ENCODE data around the gene PCGF5. TPM values are rescaled to one million over a fixed set of nuclear protein-coding genes. Genes with fewer than 3 reads are reported as not detected.
"Not testable (repeated sequence)": the region's sequence is repeated elsewhere in the genome, so short reads cannot be mapped to it uniquely, and the experiment has no call there.

PCGF5 gene
- total RNA-seq: 10 to 100 TPM; 66.7 to 86.8 TPM
- total RNA-seq: 108 to 140 reads per million in 2 donors

DNA sequence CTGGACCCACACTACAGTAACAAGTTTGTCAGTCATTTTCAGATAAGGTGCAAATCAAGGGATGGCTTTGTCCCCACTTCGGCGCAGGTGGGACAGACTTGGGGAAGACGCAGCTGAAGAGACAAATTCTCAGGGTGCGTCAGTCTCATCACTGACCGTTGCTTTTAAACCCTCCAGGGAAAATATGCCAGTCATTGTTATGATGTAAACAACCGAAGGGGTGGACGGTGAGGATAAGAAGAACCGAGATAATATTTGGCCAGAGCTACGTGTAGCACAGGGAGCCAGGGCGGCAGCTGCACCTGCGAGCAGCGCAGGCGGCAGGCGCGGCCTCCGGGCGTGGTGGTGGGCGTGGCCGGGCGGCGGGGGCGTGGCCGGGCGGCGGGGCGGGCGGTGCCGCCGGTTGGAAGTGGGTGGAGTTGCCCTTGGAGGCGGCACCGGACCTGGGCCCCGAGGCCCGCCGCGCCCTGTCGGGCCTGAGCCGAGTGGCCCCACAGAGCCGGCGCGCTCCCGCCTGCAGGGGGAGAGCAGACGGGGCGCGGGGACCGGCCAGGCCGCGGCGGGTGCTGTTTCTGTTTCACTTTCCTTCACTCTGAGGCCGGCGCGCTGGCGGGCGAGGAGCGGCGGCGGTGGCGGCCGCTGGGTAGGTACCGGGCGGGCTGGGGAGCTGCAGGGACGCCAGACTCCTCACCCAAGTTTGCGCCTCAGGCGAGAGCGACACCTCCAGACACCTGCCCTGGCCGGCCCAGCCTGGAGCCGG lies at the start of gene PCGF5:
TSS of gene PCGF5 (plus strand) at position 470 of the 760 bp plus-strand sequence. CDS start 2,209 bp downstream, outside the sequence.
- no peaks in the 10 kb centered on the region for H3K27me3 Mint-ChIP-seq
- peak within 1 kb of the TSS; percentile 94 for H3K4me3 Mint-ChIP-seq

DNA sequence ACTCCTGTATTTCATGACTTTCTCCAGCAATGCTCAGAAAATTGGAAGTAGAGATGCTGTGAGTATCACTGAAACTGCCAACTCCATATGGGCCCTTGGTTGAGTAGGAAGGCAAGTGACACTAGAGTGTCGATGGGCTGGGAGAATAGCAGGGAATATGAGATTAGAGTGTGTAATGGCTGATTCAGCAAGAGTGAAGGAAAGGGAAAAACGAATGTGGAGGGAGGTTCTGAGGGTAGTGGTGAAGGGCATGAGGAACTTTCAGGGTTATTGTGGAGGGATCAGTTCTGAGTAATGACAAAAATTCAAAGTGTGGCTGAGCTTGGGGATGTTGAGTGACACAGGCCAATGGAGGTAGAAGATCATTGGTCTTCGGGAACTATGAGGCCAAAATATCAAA lies 49.0 kb upstream of the PCGF5 start:
- Mint-ChIP-seq H3K36me3 (ENCODE audit: low read depth) (peaks cover 5% of the 10 kb centered on the region), H3K27ac (no peak overlapping the region), H3K4me3 (no peak overlapping the region), H3K4me1 (peaks cover 20% of the 10 kb centered on the region), H3K27me3 (no peaks in the 10 kb centered on the region)
- H3K9me3 ChIP-seq (ENCODE audit: control insufficient read depth, low read length, poor library complexity, severe bottlenecking): no peaks in the 10 kb centered on the region
- ATAC-seq (no peak), DNase-seq (no peak)

More for the DNA sequence above, at the start of gene PCGF5:
- peak within 1 kb of the TSS; percentile 75 for H3K27ac Mint-ChIP-seq
- no peaks in the 10 kb centered on the region for H3K36me3 Mint-ChIP-seq (ENCODE audit: low read depth)
- ATAC-seq: peak; percentile 97
- H3K9me3 ChIP-seq (ENCODE audit: control insufficient read depth, low read length, poor library complexity, severe bottlenecking): no peaks in the 10 kb centered on the region
- H3K4me1 Mint-ChIP-seq: peaks cover 39% of the 10 kb centered on the region
- DNase-seq: peak; percentile 94 to 96 (median 95)

DNA sequence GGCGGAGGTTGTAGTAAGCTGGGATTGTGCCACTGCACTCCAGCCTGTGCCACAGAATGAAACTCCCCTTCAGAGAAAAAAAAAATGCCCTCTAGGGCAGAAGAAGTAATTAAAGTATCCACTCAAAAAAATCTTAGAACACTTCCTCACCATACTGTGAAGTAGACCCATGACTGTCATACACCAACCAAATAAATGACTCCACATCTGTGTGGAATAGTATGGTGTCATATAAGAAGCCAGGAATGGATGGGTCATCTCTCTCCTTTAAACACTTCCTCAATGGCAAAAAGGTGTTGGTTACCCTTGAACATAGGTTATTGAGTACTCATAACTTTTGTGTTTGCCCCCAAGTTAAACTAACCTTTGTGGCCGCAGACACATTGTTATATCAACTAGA lies 48.1 kb upstream of the PCGF5 start:
- Mint-ChIP-seq H3K4me3 (no peak overlapping the region), H3K27ac (no peak overlapping the region), H3K27me3 (no peaks in the 10 kb centered on the region), H3K36me3 (ENCODE audit: low read depth) (peaks cover 5% of the 10 kb centered on the region), H3K4me1 (peaks cover 17% of the 10 kb centered on the region)
- ATAC-seq (no peak), DNase-seq (no peak)
- H3K9me3 ChIP-seq (ENCODE audit: control insufficient read depth, low read length, poor library complexity, severe bottlenecking): no peaks in the 10 kb centered on the region

DNA sequence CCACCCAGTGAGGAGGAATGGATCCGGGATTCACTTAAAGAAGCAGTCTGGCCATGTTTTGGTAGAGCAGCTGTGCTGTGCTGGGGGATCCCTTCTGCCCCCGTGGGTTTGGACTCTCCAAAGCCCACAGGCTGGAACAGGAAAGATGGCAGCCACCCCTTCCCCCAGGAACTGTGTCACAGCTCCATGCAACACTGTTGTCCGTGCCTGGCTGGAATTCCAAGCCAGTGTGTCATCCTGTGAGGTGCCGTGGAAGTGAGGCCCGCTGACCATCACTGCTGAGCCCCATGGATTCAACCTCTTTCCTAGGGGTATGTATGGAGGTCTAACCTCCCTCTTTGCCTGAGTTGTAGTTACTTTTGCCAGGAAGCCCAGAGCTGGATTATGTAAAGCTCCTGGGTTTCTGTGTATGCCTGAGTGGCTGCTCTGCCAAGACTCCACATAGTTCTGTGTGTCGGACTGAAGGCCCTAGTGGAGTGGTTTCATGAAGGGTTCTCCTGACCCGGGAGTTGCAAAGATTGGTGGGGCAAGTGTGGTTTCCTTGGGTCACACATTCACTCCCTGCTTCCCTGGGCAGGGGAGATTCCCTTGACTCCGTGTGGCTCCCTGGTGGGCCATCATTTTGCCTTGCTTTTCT lies 35.1 kb upstream of the PCGF5 start:
- peaks cover 5% of the 10 kb centered on the region for H3K36me3 Mint-ChIP-seq (ENCODE audit: low read depth)
- H3K4me3 Mint-ChIP-seq: peak overlapping the region; percentile 25
- ATAC-seq (no peak), DNase-seq (no peak)
- peak overlapping the region; percentile 25 for H3K27ac Mint-ChIP-seq
- no peaks in the 10 kb centered on the region for H3K9me3 ChIP-seq (ENCODE audit: control insufficient read depth, low read length, poor library complexity, severe bottlenecking)
- H3K27me3 Mint-ChIP-seq: no peaks in the 10 kb centered on the region
- H3K4me1 Mint-ChIP-seq: peaks cover 57% of the 10 kb centered on the region

DNA sequence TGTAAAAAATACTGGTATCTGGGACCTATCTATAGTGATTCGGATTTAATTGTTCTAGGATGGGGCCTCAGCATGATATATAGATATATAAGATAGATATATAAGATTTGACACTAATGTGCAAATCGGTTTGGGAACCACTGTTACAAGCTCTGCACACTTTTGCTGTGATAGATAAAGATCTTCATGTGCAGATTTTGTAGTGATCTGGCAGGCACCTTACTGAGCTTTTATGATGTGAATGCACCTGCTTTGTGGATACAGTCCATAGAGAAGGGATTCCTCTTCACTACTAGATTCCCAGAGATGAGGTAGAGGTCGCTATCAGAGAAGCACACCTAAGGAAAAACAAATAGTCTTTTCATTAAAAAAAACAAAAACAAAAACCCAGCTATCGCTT lies 33.3 kb upstream of the PCGF5 start:
- ATAC-seq (no peak), DNase-seq (no peak)
- Mint-ChIP-seq H3K36me3 (ENCODE audit: low read depth) (peaks cover 5% of the 10 kb centered on the region), H3K4me1 (peaks cover 57% of the 10 kb centered on the region), H3K4me3 (no peak overlapping the region), H3K27ac (no peak overlapping the region), H3K27me3 (no peaks in the 10 kb centered on the region)
- no peaks in the 10 kb centered on the region for H3K9me3 ChIP-seq (ENCODE audit: control insufficient read depth, low read length, poor library complexity, severe bottlenecking)

GRCh38 chr10:91188010-91188409 lies 32.5 kb upstream of the PCGF5 start:
- not testable (repeated sequence) for H3K27me3 Mint-ChIP-seq; DNase-seq; ATAC-seq; H3K36me3 Mint-ChIP-seq (ENCODE audit: low read depth); H3K4me3 Mint-ChIP-seq; H3K9me3 ChIP-seq (ENCODE audit: control insufficient read depth, low read length, poor library complexity, severe bottlenecking)
- H3K4me1 Mint-ChIP-seq: peaks cover 53% of the 10 kb centered on the region
- peak overlapping the region; percentile 37 for H3K27ac Mint-ChIP-seq

GRCh38 chr10:91188889-91189288 lies 31.6 kb upstream of the PCGF5 start:
- peak overlapping the region; percentile 49 for H3K4me3 Mint-ChIP-seq
- peaks cover 2% of the 10 kb centered on the region for H3K36me3 Mint-ChIP-seq (ENCODE audit: low read depth)
- H3K9me3 ChIP-seq (ENCODE audit: control insufficient read depth, low read length, poor library complexity, severe bottlenecking): no peaks in the 10 kb centered on the region
- no peak for DNase-seq
- H3K4me1 Mint-ChIP-seq: peaks cover 52% of the 10 kb centered on the region
- peak overlapping the region; percentile 37 for H3K27ac Mint-ChIP-seq
- ATAC-seq: no peak
- H3K27me3 Mint-ChIP-seq: no peaks in the 10 kb centered on the region

GRCh38 chr10:91190388-91190870 lies 30.0 kb upstream of the PCGF5 start:
- H3K27ac Mint-ChIP-seq: peak overlapping the region; percentile 68
- H3K4me1 Mint-ChIP-seq: peaks cover 52% of the 10 kb centered on the region
- peaks cover 5% of the 10 kb centered on the region for H3K36me3 Mint-ChIP-seq (ENCODE audit: low read depth)
- H3K4me3 Mint-ChIP-seq: no peak overlapping the region
- DNase-seq (no peak), ATAC-seq (no peak)
- H3K9me3 ChIP-seq (ENCODE audit: control insufficient read depth, low read length, poor library complexity, severe bottlenecking): no peaks in the 10 kb centered on the region
- no peaks in the 10 kb centered on the region for H3K27me3 Mint-ChIP-seq

- no peaks in the 10 kb centered on the region for H3K9me3 ChIP-seq (ENCODE audit: control insufficient read depth, low read length, poor library complexity, severe bottlenecking)
- Mint-ChIP-seq H3K36me3 (ENCODE audit: low read depth) (peaks cover 5% of the 10 kb centered on the region), H3K4me3 (no peak overlapping the region), H3K27ac (peak overlapping the region; percentile 68), H3K4me1 (peaks cover 46% of the 10 kb centered on the region), H3K27me3 (no peaks in the 10 kb centered on the region)
- ATAC-seq (peak; percentile 47), DNase-seq (no peak)
These were observed 29.4 kb upstream of the PCGF5 start for GRCh38 chr10:91190876-91191583.

DNA sequence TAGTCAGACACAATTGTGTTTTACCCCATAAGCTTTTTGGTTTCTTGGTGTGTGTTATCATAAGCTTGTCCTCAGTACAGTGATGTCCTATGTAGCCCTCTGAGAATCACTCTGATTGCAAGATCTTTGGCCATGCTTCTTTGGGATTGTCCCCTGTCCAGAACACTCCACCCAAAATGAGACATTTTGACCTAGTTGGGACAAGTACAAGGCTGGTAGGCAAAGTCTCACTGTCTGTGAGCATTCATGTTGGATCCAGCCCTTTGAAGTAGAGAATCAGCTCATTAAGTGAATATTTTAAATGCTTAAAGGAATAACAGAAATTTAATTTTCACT lies 28.9 kb upstream of the PCGF5 start:
- DNase-seq (no peak), ATAC-seq (no peak)
- peak overlapping the region; percentile 6 for H3K27ac Mint-ChIP-seq
- peaks cover 5% of the 10 kb centered on the region for H3K36me3 Mint-ChIP-seq (ENCODE audit: low read depth)
- H3K4me3 Mint-ChIP-seq: no peak overlapping the region
- H3K4me1 Mint-ChIP-seq: peaks cover 43% of the 10 kb centered on the region
- no peaks in the 10 kb centered on the region for H3K9me3 ChIP-seq (ENCODE audit: control insufficient read depth, low read length, poor library complexity, severe bottlenecking)
- H3K27me3 Mint-ChIP-seq: no peaks in the 10 kb centered on the region

GRCh38 chr10:91194497-91195179 lies 25.8 kb upstream of the PCGF5 start:
- Mint-ChIP-seq H3K4me3 (no peak overlapping the region), H3K36me3 (ENCODE audit: low read depth) (peaks cover 5% of the 10 kb centered on the region), H3K27me3 (no peaks in the 10 kb centered on the region), H3K4me1 (peaks cover 49% of the 10 kb centered on the region), H3K27ac (peak overlapping the region; percentile 46)
- ATAC-seq (no peak), DNase-seq (no peak)
- no peaks in the 10 kb centered on the region for H3K9me3 ChIP-seq (ENCODE audit: control insufficient read depth, low read length, poor library complexity, severe bottlenecking)

GRCh38 chr10:91196268-91197048 lies 24.0 kb upstream of the PCGF5 start:
- no peaks in the 10 kb centered on the region for H3K9me3 ChIP-seq (ENCODE audit: control insufficient read depth, low read length, poor library complexity, severe bottlenecking)
- ATAC-seq: no peak
- Mint-ChIP-seq H3K27ac (peak overlapping the region; percentile 16), H3K27me3 (no peaks in the 10 kb centered on the region), H3K36me3 (ENCODE audit: low read depth) (peaks cover 5% of the 10 kb centered on the region), H3K4me3 (no peak overlapping the region), H3K4me1 (peaks cover 56% of the 10 kb centered on the region)
- DNase-seq: no peak

Data from T-helper 17 cell (primary cell).